ENCODE results near the gene GABRG2. TPM values are rescaled to one million over a fixed set of nuclear protein-coding genes. Genes with fewer than 3 reads are reported as not detected.

GABRG2 gene
- total and polyA plus RNA-seq, 4 donors, result not detected

Other genes with a start within 250 kb of the GABRG2 start
- gene GABRA1, start 219.7 kb upstream of the GABRG2 start, total RNA-seq, result not detected
- not detected for gene GABRA1, start 219.7 kb upstream of the GABRG2 start, polyA plus RNA-seq

All from aorta (tissue), 4 donors.